ENCODE measurements around the gene SLC7A6.

The SLC7A6 gene

DNA sequence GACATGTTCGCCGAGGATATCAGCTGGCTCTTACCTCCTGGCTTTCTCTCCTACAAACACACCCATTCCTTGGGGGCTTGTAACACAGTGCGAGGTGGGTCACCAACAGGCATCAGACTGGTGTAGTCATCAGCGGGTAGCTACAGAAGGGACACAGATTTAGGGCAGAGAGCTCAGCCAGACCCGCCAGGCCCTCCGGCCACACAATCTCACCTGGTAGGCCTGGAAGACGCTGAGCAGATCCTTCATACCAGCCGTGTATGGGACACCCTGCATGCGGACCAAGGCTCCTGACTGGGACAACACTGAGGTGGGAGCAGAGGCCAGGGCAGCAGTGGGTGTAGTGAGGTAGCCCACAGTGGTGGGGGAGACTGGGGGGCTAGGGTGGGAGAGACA, 34.2 kb upstream of the SLC7A6 start:
- Histone ChIP-seq H3K4me2 (ENCODE audit: low read length) (no peak overlapping the region), H3K79me2 (ENCODE audit: low read length) (no peaks in the 10 kb centered on the region), H3K27ac (ENCODE audit: low read length) (no peak overlapping the region), H3K9me3 (ENCODE audit: insufficient read depth, low read length) (no peaks in the 10 kb centered on the region), H3K4me1 (ENCODE audit: low read length) (no peaks in the 10 kb centered on the region), H3K36me3 (replicated peaks; ENCODE audit: low read depth, low read length) (no peaks in the 10 kb centered on the region), H4K20me1 (ENCODE audit: insufficient read depth, low read length) (no peaks in the 10 kb centered on the region), H3K4me3 (ENCODE audit: low read length) (no peak overlapping the region), H3K27me3 (ENCODE audit: low read depth, low read length) (no peaks in the 10 kb centered on the region), H2AFZ (ENCODE audit: low read depth, low read length) (no peak overlapping the region), H3K9ac (ENCODE audit: low read length) (no peak overlapping the region)
- TF ChIP-seq EZH2phosphoT487 (IDR thresholded peaks at IDR 0.05; ENCODE audit: low read depth) (no peak), CTCF (IDR thresholded peaks at IDR 0.05; ENCODE audit: low read depth, low read length) (no peak)

DNA sequence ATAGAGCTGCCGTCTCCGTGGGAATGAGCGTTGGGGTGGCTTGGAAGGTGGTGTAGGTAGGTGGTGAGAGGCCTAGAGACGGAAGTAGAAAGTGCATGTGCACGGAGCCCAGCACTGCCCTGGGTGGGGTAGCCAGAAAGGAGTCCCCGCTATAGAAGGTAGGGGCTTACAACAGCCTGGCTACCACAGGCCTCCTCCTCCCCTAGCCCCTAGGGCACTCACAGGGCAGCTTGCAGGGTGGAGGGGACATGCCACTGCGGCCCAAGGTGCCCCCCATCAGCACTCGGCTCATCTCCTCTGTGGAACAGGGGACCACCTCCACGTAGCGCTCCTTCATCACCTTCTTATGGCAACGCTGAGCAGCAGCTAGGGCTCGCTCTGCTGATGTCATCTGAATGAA, 33.4 kb upstream of the SLC7A6 start:
- Histone ChIP-seq H3K27ac (ENCODE audit: low read length) (no peak overlapping the region), H3K9ac (ENCODE audit: low read length) (no peak overlapping the region), H2AFZ (ENCODE audit: low read depth, low read length) (no peak overlapping the region), H3K4me2 (ENCODE audit: low read length) (no peak overlapping the region), H3K36me3 (replicated peaks; ENCODE audit: low read depth, low read length) (no peaks in the 10 kb centered on the region), H3K79me2 (ENCODE audit: low read length) (no peaks in the 10 kb centered on the region), H3K9me3 (ENCODE audit: insufficient read depth, low read length) (no peaks in the 10 kb centered on the region), H3K4me3 (ENCODE audit: low read length) (no peak overlapping the region), H4K20me1 (ENCODE audit: insufficient read depth, low read length) (no peaks in the 10 kb centered on the region), H3K27me3 (ENCODE audit: low read depth, low read length) (no peaks in the 10 kb centered on the region), H3K4me1 (ENCODE audit: low read length) (no peaks in the 10 kb centered on the region)
- no peak for TF ChIP-seq CTCF (IDR thresholded peaks at IDR 0.05; ENCODE audit: low read depth, low read length)
- no peak for TF ChIP-seq EZH2phosphoT487 (IDR thresholded peaks at IDR 0.05; ENCODE audit: low read depth)

GRCh38 chr16:68231384-68232136, 32.8 kb upstream of the SLC7A6 start:
- H3K9me3 ChIP-seq (ENCODE audit: insufficient read depth, low read length), result no peaks in the 10 kb centered on the region
- H3K4me3 ChIP-seq (ENCODE audit: low read length), result no peak overlapping the region
- H3K4me2 ChIP-seq (ENCODE audit: low read length), result no peak overlapping the region
- H3K27ac ChIP-seq (ENCODE audit: low read length), result no peak overlapping the region
- TF ChIP-seq CTCF (IDR thresholded peaks at IDR 0.05; ENCODE audit: low read depth, low read length) (no peak), EZH2phosphoT487 (IDR thresholded peaks at IDR 0.05; ENCODE audit: low read depth) (no peak)
- no peak overlapping the region for H2AFZ ChIP-seq (ENCODE audit: low read depth, low read length)
- H3K9ac ChIP-seq (ENCODE audit: low read length), result no peak overlapping the region
- no peaks in the 10 kb centered on the region for H3K27me3 ChIP-seq (ENCODE audit: low read depth, low read length)
- H4K20me1 ChIP-seq (ENCODE audit: insufficient read depth, low read length), result no peaks in the 10 kb centered on the region
- H3K4me1 ChIP-seq (ENCODE audit: low read length), result no peaks in the 10 kb centered on the region
- no peaks in the 10 kb centered on the region for H3K79me2 ChIP-seq (ENCODE audit: low read length)
- no peaks in the 10 kb centered on the region for H3K36me3 ChIP-seq (replicated peaks; ENCODE audit: low read depth, low read length)

DNA sequence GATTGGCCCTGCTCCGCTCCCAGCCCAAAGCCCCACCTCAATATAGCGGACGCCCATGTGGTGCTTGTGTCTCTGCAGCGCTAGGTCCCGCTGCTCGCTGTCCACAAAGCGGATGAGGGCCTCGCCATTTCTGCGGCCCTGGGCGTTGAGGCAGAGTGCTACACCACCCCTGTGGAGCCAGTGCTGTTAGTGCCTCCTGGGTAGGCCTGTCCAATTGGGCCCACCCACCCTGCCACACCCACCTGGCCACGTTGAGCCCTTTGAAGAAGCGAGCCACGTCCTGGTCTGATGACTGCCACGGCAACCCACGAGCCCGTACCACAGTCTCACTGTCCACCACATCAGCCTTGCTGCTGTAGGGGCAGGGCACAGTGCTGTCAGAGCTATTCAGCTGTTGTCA, 32.0 kb upstream of the SLC7A6 start:
- no peak overlapping the region for H2AFZ ChIP-seq (ENCODE audit: low read depth, low read length)
- no peak overlapping the region for H3K4me3 ChIP-seq (ENCODE audit: low read length)
- no peaks in the 10 kb centered on the region for H3K79me2 ChIP-seq (ENCODE audit: low read length)
- H3K36me3 ChIP-seq (replicated peaks; ENCODE audit: low read depth, low read length), result no peaks in the 10 kb centered on the region
- no peak overlapping the region for H3K9ac ChIP-seq (ENCODE audit: low read length)
- H3K9me3 ChIP-seq (ENCODE audit: insufficient read depth, low read length), result no peaks in the 10 kb centered on the region
- no peaks in the 10 kb centered on the region for H3K27me3 ChIP-seq (ENCODE audit: low read depth, low read length)
- H3K4me1 ChIP-seq (ENCODE audit: low read length), result no peaks in the 10 kb centered on the region
- H3K27ac ChIP-seq (ENCODE audit: low read length), result no peak overlapping the region
- no peaks in the 10 kb centered on the region for H4K20me1 ChIP-seq (ENCODE audit: insufficient read depth, low read length)
- TF ChIP-seq CTCF (IDR thresholded peaks at IDR 0.05; ENCODE audit: low read depth, low read length) (no peak), EZH2phosphoT487 (IDR thresholded peaks at IDR 0.05; ENCODE audit: low read depth) (no peak)
- H3K4me2 ChIP-seq (ENCODE audit: low read length), result no peak overlapping the region
